Measurements from ENCODE around the gene CLEC3B. TPM values are rescaled to one million over a fixed set of nuclear protein-coding genes. Genes with fewer than 3 reads are reported as not detected.

CLEC3B gene
- total and polyA plus RNA-seq, 2 donors (not counting 1 experiment from before 2014, with no cell fraction given), result 56.3 to 87.2 TPM

- no peaks in the 10 kb centered on the region for H3K9me3 ChIP-seq (ENCODE audit: control insufficient read depth, insufficient read depth, low read depth, low read length)
- H3K4me2 ChIP-seq (ENCODE audit: extremely low read depth, insufficient read depth, low read length), result peak overlapping the region; percentile 56
- peak overlapping the region; percentile 49 for H2AFZ ChIP-seq (ENCODE audit: low read length)
- TF ChIP-seq EZH2 (IDR thresholded peaks at IDR 0.05; ENCODE audit: low read length, missing control alignments), result no peak
- TF ChIP-seq, protein P1, sequence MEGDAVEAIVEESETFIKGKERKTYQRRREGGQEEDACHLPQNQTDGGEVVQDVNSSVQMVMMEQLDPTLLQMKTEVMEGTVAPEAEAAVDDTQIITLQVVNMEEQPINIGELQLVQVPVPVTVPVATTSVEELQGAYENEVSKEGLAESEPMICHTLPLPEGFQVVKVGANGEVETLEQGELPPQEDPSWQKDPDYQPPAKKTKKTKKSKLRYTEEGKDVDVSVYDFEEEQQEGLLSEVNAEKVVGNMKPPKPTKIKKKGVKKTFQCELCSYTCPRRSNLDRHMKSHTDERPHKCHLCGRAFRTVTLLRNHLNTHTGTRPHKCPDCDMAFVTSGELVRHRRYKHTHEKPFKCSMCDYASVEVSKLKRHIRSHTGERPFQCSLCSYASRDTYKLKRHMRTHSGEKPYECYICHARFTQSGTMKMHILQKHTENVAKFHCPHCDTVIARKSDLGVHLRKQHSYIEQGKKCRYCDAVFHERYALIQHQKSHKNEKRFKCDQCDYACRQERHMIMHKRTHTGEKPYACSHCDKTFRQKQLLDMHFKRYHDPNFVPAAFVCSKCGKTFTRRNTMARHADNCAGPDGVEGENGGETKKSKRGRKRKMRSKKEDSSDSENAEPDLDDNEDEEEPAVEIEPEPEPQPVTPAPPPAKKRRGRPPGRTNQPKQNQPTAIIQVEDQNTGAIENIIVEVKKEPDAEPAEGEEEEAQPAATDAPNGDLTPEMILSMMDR (conservative IDR thresholded peaks at IDR 0.05 in 1 of 2, IDR thresholded peaks at IDR 0.05 in 1 of 2; ENCODE audit: low read depth in 1 of 2, low read length in 2 of 2), result peak in 1 of 2 donors; percentile 11
- H3K79me2 ChIP-seq (ENCODE audit: control insufficient read depth, insufficient read depth, low read length), result no peaks in the 10 kb centered on the region
- H3K36me3 ChIP-seq (ENCODE audit: control insufficient read depth, insufficient read depth, low read length), result no peaks in the 10 kb centered on the region
- peak overlapping the region in 2 of 4 experiments; percentile 13 to 42 for H3K4me3 ChIP-seq (replicated peaks in 1 of 4; ENCODE audit: control extremely low read depth in 1 of 4, insufficient read depth in 1 of 4, low read depth in 3 of 4, low read length in 4 of 4)
- no peaks in the 10 kb centered on the region for H4K20me1 ChIP-seq (ENCODE audit: control insufficient read depth, extremely low read depth, insufficient read depth, low read length)
- H3K9ac ChIP-seq (ENCODE audit: insufficient read depth, low read length), result no peak overlapping the region
- H3K27ac ChIP-seq (ENCODE audit: insufficient read depth, low read length), result peak overlapping the region; percentile 30
- no peaks in the 10 kb centered on the region for H3K27me3 ChIP-seq (ENCODE audit: control insufficient read depth, insufficient read depth, low read length)
- peak in 1 of 2 donors; percentile 59 for DNase-seq (ENCODE audit: low read depth in 2 of 2)
- peaks cover 16% of the 10 kb centered on the region for H3K4me1 ChIP-seq (ENCODE audit: control insufficient read depth, extremely low read depth, insufficient read depth, low read length)
These were observed 9.6 kb downstream of the CLEC3B start for GRCh38 chr3:45035441-45036301.

DNA sequence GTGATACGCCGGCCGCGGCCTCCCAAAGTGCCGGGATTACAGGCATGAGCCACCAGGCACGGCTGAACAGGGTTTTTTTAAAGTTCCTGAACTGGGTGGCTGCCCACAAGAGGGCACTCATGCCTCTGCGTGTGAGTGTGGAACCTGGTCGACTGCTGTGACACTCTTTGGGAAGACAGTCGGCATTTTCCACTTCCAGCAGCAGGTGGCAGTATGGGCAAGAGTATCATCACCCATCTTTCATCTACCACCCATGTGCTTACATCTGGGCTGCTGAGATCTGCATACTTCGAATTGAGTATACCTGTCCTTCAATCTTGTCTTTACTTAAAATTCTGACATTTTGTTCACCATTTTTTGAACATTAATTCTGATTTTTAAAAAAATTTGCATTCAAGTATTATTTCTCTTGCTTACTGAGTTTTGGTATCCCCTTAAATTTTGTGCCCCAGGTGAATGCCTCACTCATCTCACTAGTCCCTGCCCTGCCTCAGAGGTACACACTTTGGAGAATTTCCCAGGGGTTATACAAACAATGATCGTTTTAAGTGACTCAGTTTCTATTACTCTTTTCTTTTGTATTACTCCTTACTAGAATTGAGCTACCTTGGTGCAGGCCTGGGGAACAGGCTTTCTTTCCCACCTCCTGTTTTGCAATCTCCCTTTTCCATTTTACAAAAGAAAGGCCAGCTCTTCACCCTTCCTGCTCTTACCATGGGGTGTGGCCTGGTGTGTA, 11.8 kb downstream of the CLEC3B start:
- H3K27ac ChIP-seq (ENCODE audit: insufficient read depth, low read length), result no peak overlapping the region
- no peaks in the 10 kb centered on the region for H3K36me3 ChIP-seq (ENCODE audit: control insufficient read depth, insufficient read depth, low read length)
- H3K4me3 ChIP-seq (replicated peaks in 1 of 4; ENCODE audit: control extremely low read depth in 1 of 4, insufficient read depth in 1 of 4, low read depth in 3 of 4, low read length in 4 of 4), result no peak overlapping the region
- no peak overlapping the region for H3K9ac ChIP-seq (ENCODE audit: insufficient read depth, low read length)
- H3K4me1 ChIP-seq (ENCODE audit: control insufficient read depth, extremely low read depth, insufficient read depth, low read length), result peaks cover 24% of the 10 kb centered on the region
- no peaks in the 10 kb centered on the region for H3K9me3 ChIP-seq (ENCODE audit: control insufficient read depth, insufficient read depth, low read depth, low read length)
- H2AFZ ChIP-seq (ENCODE audit: low read length), result no peak overlapping the region
- peak; percentile 84 to 93 for DNase-seq (ENCODE audit: low read depth in 2 of 2)
- no peaks in the 10 kb centered on the region for H3K27me3 ChIP-seq (ENCODE audit: control insufficient read depth, insufficient read depth, low read length)
- H3K4me2 ChIP-seq (ENCODE audit: extremely low read depth, insufficient read depth, low read length), result no peak overlapping the region
- TF ChIP-seq EZH2 (IDR thresholded peaks at IDR 0.05; ENCODE audit: low read length, missing control alignments), result no peak
- TF ChIP-seq, protein P1 (conservative IDR thresholded peaks at IDR 0.05 in 1 of 2, IDR thresholded peaks at IDR 0.05 in 1 of 2; ENCODE audit: low read depth in 1 of 2, low read length in 2 of 2), result peak; percentile 81 to 90
- no peaks in the 10 kb centered on the region for H4K20me1 ChIP-seq (ENCODE audit: control insufficient read depth, extremely low read depth, insufficient read depth, low read length)
- no peaks in the 10 kb centered on the region for H3K79me2 ChIP-seq (ENCODE audit: control insufficient read depth, insufficient read depth, low read length)

- H2AFZ ChIP-seq (ENCODE audit: low read length), result no peak overlapping the region
These were observed 15.6 kb downstream of the CLEC3B start for GRCh38 chr3:45041666-45042065.

More at GRCh38 chr3:45041666-45042065, 15.6 kb downstream of the CLEC3B start:
- H3K9ac ChIP-seq (ENCODE audit: insufficient read depth, low read length), result no peak overlapping the region
- peaks cover 21% of the 10 kb centered on the region for H3K4me1 ChIP-seq (ENCODE audit: control insufficient read depth, extremely low read depth, insufficient read depth, low read length)
- no peaks in the 10 kb centered on the region for H4K20me1 ChIP-seq (ENCODE audit: control insufficient read depth, extremely low read depth, insufficient read depth, low read length)
- H3K36me3 ChIP-seq (ENCODE audit: control insufficient read depth, insufficient read depth, low read length), result no peaks in the 10 kb centered on the region
- H3K27me3 ChIP-seq (ENCODE audit: control insufficient read depth, insufficient read depth, low read length), result no peaks in the 10 kb centered on the region
- DNase-seq (ENCODE audit: low read depth in 2 of 2), result no peak
- no peak overlapping the region for H3K4me3 ChIP-seq (replicated peaks in 1 of 4; ENCODE audit: control extremely low read depth in 1 of 4, insufficient read depth in 1 of 4, low read depth in 3 of 4, low read length in 4 of 4)
- H3K4me2 ChIP-seq (ENCODE audit: extremely low read depth, insufficient read depth, low read length), result no peak overlapping the region
- H3K79me2 ChIP-seq (ENCODE audit: control insufficient read depth, insufficient read depth, low read length), result no peaks in the 10 kb centered on the region
- H3K27ac ChIP-seq (ENCODE audit: insufficient read depth, low read length), result no peak overlapping the region
- TF ChIP-seq, protein P1 (conservative IDR thresholded peaks at IDR 0.05 in 1 of 2, IDR thresholded peaks at IDR 0.05 in 1 of 2; ENCODE audit: low read depth in 1 of 2, low read length in 2 of 2), result no peak
- TF ChIP-seq EZH2 (IDR thresholded peaks at IDR 0.05; ENCODE audit: low read length, missing control alignments), result no peak
- no peaks in the 10 kb centered on the region for H3K9me3 ChIP-seq (ENCODE audit: control insufficient read depth, insufficient read depth, low read depth, low read length)

All from fibroblast of lung (primary cell).